Measurements from ENCODE around the gene CLCN7.

DNA sequence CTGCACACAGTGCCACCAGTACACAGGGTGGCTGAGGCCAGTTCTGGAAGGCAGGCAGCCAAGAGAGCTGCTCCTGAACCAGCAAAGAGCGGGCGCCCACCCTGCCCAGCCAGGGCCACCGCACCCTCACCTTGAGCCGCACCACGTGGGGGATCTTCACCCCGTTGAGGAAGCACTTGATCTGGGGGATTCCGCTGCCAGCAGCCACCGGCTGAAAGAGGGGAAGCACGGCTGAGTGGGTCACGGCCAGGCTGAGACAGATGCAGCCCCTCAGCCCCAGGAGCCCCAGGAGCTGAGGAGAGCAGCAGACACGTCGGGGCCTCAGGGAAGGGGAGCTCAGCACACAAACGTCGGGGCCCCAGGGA lies 15.9 kb downstream of the CLCN7 start:
- TF ChIP-seq, protein P1, sequence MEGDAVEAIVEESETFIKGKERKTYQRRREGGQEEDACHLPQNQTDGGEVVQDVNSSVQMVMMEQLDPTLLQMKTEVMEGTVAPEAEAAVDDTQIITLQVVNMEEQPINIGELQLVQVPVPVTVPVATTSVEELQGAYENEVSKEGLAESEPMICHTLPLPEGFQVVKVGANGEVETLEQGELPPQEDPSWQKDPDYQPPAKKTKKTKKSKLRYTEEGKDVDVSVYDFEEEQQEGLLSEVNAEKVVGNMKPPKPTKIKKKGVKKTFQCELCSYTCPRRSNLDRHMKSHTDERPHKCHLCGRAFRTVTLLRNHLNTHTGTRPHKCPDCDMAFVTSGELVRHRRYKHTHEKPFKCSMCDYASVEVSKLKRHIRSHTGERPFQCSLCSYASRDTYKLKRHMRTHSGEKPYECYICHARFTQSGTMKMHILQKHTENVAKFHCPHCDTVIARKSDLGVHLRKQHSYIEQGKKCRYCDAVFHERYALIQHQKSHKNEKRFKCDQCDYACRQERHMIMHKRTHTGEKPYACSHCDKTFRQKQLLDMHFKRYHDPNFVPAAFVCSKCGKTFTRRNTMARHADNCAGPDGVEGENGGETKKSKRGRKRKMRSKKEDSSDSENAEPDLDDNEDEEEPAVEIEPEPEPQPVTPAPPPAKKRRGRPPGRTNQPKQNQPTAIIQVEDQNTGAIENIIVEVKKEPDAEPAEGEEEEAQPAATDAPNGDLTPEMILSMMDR (conservative IDR thresholded peaks at IDR 0.05): no peak
- no peak for TF ChIP-seq ZFX (IDR thresholded peaks at IDR 0.05)

Data from C4-2B (cell line).